GM19193 (cell line): Measurements from ENCODE around the gene MCHR1.

Source experiments
- POLR2A ChIP-seq: IDR thresholded peaks from 4 replicates; pipeline ENCODE4 v1.6.1; 2011; ENCODE audit not compliant: insufficient read depth, insufficient read length; ENCODE audit errors: extremely low read depth

MCHR1 gene

DNA sequence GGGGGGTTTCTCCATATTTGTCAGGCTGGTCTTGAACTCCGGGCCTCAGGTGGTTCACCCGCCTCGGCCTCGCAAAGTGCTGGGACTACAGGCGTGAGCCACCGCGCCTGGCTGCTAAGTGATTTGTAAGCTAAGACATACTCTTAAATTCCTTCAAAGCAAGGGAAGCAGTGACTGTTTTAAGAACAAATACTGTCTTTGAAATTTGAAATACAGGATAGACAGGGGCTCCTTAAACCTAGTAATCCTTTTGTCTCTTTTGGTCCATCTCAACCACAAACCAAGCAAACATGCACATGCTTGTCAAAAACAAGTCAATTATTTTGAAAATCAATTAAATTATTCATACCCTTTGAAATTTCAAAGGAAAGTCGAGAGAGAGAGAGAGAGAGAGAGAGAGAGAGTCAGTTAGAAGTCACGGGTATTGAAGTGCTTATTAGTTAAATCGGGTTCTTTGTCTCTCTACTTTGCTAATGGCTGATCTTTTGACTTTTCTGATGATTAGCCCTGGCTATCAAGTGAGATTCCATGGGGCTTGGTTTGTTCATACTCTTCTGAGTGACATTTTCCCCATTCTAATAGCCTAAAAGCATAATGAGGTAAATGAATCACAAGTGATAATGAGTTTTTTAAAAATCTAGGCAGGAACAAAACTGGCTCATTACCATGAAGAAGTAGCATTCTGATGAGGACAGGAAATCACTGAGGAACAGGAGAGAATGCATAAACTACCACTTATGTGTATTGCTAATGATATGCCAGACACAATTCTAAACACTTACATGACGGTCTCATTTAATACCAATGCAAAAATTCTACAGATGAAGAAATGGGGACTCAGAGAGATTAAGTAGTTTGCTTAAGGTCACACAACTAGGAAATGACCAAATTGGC, 48.0 kb downstream of the MCHR1 start:
- no peak for TF ChIP-seq POLR2A

DNA sequence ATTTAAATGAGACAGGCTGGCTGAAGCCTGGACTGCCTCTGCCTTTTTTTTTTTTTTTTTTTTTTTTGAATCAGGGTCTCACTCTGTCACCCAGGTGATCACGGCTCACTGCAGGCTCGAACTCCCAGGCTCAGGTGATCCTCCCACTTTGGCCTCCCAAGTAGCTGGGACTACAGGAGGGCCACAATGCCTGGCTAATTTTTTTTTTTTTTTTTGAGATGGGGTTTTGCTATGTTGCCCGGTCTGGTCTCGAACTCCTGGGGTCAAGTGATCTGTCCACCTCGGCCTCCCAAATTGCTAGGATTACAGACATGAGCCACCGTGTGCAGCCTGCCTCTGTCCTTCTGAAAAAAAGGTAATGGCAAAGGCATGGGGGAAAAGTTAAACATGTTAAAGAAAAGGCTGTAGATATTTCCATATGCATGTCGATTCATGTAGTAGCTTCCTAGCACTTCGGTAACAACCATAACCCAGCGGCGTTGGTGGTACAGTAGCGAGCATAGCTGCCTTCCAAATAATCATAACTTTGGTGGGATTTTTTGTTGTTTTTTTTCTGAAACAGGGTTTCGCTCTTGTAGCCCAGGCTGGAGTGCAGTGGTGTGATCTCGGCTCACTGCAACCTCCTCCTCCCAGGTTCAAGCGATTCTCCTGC, 48.8 kb downstream of the MCHR1 start:
- no peak for TF ChIP-seq POLR2A

DNA sequence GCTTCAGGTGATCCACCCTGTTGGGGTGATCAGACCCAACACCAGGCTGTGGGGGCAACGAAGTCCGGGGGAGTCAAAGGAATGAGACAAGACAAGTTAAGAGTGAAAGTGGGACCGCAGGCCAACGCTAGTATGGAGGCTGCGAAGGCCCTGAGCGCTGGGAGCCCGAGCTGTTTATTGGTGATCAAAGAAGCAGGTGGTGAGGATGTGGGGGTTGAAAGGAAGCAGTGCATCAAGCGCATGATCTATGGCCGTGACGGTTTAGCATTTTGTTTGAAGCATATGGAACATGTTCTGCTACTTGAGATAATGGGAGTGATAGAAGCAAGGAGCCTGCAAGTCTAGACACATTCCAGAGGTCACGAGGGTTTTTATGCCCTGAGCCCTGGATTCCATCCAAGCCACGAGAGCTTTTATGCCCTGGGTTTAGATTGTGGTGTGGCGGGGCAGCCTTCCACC, 49.5 kb downstream of the MCHR1 start:
- no peak for TF ChIP-seq POLR2A

DNA sequence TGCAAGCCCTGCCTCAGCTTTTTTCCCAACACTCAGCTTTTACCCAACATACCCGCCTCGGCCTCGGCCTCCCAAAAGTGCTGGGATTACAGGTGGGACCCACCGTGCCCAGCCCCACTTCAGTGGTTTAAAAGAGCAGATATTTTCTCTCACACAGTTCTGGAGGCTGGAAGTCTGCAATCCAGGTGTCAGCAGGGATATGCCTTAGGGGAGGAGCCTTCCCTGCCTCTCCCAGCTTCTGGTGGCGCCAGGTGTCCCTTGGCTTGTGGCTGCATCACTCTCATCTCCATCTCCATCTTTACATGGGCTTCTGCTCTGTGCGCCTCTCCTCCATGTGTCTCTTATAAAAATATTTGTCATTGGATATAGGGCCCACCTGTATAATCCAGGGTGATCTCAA, 50.0 kb downstream of the MCHR1 start:
- no peak for TF ChIP-seq POLR2A
